KG1 (cell line): Measurements from ENCODE around the gene SYNPO2.

Experiments
- DNase-seq: peaks from one replicate; lab custom pipeline; 2025; lab: John Stamatoyannopoulos, UW

The SYNPO2 gene

DNA sequence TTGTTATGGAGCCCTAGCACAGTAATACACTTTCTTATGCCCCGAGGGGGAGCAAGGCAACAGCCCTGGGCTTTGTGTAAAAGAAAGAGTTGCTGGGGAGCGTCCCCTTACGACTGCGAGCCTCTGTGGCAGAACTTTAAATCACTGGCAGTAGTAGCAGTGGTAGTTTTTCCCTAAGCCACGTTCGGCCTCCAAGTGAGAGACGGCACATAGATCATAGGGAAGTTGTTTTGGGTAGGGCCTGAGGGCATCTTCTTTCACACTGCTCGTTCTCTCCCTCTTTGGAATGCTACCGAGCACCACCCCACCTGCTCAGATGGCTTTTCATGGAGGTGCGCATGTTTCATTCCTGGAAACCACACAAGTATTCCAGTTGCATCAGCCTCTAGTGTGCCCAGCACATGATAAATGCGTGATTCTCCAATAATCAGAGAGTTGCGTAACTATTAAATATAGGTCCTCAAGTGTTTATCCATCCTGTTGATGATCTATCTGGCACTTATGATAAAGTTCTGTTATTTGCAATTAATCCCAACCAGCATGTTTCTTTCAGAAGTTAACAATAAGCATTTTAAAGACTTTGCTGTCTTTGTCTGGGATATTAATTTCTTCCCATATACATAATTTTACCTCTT is 7.0 kb upstream of the SYNPO2 start:
- no peak for DNase-seq

DNA sequence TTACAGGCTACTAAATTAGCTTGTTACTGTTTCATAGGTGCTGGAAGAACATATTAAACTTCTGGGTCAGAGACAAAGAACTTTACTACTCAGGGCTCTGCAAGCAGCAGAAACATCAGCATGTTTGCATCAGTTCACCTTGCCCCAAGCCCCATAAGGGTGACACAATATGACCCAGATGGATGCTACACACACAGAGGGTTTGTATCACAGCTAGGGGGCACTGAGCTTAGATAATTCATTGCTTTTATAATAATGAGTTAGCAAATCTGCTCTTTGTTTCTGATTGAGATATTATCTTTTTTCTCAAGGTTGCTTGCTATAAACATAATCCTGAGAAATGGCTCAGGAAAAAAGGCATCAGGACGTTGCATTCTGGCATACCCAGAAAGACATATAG is 4.8 kb upstream of the SYNPO2 start:
- no peak for DNase-seq

DNA sequence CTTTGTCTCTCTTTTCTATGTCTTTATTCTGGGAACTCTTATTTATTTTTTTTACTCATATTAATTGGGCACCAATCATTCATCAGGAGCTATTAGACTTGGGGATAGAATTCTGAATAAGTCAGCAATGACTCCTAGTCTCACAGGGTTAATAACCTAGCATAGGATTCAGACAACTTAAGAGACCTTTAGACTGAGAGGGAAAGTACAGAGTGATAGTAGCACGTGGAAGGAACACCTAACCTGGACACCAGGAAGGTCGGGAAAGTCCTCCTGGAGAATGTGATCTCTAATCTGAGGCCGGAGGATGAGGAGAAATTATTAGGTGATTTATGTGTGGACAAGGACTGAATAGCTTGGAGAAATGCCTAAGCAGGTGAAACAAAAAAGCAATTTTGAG is 3.9 kb upstream of the SYNPO2 start:
- DNase-seq = no peak

DNA sequence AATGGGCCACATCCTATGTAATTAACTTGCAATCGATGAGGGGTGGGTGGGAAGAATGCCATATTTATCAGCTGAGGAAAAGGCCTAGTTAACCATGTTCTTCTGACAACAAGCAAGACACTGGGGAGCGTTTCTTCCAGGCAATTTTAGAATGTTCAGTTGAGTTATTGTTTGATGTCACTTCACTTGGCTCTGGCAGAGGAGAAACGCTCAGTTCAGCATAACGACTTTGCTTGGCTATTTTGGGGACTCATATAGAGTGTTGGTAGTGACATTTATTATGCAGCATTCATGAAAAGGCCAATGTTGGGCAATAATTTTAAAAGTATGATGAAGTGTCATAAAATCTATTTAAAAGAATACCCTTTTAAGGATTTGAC is 648 bp downstream of the SYNPO2 start:
- no peak for DNase-seq

DNA sequence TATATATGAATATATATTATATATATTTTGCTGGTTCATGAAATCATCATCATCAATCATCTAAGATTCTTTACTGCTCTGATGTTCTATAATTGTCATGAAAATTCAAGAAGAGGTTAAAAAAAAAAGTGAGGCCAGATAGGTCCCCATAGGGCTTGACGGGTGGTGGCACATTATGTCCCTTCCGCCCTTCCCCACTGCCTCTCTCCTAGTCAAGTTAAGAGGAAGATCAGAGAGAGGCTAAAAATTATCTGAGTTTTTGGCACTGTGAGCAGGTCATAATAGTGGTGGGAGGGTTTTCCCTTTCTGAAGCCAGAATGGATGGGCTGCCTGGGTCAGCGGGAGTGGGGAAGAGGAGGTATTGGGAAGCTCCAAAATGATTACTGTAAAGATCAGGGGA is 5.4 kb downstream of the SYNPO2 start:
- DNase-seq = no peak

- no peak for DNase-seq
Measured at GRCh38 chr4:118898221-118898620, 9.6 kb downstream of the SYNPO2 start.

DNA sequence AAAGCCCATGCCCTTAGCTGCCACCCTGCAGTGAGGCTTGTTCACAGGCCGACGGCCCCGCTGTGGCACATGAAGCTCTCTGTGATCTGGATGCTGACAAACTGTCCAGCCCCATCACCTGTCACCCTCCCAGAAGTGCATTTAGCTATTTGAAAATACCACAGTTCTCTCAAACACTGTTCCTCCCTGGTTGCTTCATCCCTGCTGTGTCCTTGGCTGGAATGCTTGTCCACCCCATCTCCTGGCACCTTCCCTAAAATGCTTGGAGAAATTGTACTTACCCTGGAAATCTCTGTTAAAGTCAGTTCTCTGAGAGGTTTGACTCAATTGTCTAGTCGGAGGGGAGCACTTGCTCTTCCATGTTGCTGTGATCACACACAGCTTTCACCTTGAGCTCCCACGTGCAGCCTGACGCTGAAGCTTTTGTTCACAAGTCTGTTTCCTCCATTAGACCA is 10.1 kb downstream of the SYNPO2 start:
- DNase-seq = no peak

GRCh38 chr4:118904418-118904817 is 15.8 kb downstream of the SYNPO2 start:
- no peak for DNase-seq

DNA sequence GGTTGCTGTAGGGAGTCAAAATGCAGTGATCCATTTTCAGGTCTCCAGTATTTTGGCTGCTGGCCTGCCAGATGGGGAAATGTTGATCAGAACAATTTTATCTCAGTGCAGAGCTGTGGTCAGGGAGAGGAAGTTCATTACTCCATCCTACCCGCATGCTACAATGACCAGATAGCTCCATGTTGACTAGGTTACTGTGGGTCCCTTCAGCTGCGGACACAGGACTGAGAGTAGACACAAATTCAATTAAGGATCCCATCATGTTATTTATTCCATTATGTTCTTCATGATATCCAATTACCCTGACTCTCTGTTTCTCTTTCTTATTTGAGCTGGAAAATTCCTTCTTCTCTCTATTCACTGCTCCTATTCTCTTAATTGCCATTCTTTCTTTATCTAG is 16.3 kb downstream of the SYNPO2 start:
- no peak for DNase-seq

DNA sequence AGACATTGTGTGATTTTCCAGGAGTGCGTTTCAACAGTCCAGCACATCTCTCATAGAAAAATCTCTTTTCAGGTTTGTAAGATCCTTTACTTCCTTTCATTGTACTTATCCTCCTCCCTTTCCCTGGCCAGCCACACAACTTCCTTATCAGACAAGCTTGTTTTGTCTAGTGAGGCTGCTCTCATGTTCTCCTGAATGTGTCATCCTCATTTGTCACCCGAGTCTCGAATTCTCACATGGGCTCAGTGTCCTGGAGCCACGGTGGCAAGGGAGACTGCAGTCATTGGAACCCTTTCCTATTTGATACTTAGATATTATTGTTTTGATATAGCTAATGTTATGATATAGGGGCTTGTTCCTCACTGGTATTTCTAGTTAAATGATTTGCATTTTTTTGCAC is 16.9 kb downstream of the SYNPO2 start:
- DNase-seq = no peak

DNA sequence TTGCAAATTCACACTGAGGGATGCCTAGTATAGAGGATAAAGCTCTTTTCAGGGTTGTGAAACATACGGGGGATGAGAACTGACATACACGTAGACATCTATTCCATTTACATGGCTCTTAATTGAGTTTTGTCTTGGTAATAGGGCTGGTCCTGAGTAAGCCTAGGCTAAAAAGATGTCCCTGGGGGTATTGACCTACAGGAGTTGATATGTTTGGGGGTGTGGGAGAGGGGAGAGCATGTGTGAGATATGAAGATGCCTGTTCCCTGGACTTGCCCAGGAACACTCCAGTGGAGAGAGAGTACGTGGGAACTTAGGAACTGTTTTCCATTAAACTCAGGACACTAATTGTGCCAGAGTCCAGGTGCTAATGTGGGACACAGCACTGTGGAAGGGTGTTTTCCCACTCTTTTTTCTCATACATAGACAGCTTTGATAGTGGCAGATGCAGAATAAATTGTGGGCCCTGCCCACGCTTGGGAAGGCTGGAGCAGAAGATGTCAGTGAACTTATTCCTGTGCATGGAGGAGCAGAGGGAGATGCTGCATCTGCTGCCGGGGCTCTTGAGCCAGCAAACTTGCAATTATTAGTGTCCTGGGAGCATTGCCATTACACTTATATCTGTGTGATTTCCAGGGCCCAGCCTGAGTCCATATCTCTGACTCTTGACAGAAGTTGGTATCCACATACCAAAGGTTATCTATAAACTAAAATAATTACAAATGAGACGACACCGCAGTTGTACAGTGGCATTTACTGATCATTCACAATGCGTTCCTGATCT is 20.7 kb downstream of the SYNPO2 start:
- no peak for DNase-seq

GRCh38 chr4:118910221-118910620 is 21.6 kb downstream of the SYNPO2 start:
- no peak for DNase-seq

DNA sequence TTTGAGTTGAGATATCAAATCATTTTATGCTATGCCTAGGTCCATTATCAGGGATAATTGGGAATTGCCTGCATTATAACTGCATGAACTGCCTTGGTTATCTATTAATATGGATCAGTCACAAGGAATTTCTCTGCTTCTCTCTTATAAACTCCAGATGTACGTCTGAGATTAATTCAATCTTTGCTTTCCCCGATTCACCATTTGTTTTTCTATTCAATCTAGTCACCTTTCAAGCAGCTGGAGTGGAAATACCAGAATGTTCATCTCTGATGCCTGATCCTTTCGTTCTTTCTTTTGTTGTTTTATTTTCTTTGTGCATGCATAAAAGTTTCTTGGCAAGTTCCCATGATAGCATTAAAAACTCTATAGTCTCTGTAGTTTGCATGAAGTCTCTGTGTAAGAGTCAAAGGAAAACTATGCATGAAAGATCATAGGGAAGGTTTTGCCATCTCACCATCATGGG is 22.6 kb downstream of the SYNPO2 start:
- DNase-seq = no peak

DNA sequence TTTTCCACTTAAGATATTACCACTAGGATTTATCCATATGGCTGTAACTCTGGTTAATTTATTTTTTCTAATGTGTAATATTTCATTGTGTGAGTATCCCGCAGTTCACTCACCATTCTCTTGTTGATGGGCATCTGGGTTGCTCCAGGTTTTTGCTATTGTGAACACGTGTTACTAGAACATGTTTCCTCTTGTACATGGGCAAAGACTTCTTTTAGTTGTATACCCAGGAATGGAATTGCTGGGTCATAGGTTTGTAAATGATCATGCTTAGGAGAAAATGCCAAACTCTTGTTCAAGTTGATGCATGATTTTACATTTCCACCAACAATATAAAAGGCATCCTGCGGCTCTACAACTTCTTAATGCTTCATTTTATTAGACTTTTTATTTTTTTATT is 26.8 kb downstream of the SYNPO2 start:
- DNase-seq = no peak

GRCh38 chr4:118916691-118917289 is 28.1 kb downstream of the SYNPO2 start:
- DNase-seq = no peak

GRCh38 chr4:118917582-118917981 is 28.9 kb downstream of the SYNPO2 start:
- no peak for DNase-seq

GRCh38 chr4:118918388-118918787 is 29.7 kb downstream of the SYNPO2 start:
- no peak for DNase-seq

DNA sequence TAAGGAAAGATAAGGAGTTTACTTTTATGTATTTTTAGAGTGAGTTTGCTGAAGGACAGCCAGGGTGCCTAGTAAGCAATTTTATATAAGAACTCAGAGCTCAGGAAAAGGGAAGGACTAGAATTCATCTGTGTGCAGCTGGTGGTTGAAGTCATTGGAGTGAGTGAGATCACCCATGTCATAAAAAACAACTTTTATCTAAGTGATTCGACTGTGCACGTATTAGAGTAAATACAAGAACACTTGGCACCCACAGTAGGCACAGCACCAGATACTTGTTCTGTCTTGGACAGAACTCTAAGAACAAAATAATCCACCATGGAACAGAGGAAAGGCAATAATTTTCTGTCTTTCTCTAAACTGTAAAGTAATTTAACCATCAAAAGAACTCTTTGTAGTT is 31.6 kb downstream of the SYNPO2 start:
- no peak for DNase-seq

DNA sequence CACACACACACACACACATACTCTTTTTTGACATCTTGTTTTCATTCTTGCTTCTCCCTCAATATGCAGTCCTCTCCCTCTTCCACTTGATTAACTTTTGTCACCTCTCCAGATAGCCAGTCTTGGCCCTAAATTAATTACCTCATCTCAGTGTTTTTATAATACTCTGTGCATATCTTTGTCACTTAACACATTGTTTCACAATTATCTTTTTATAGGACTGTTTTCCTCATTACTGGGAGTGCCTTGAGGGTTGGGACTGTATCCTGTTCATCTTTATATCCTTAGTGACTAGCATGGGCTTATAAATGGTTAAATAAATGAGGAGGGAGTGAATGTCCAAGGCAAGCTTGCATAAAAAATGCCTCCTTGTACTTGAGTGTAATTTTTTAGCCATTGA is 33.1 kb downstream of the SYNPO2 start:
- no peak for DNase-seq

- no peak for DNase-seq
Measured at GRCh38 chr4:118923891-118924290, 35.2 kb downstream of the SYNPO2 start.

GRCh38 chr4:118927974-118928373 is 39.3 kb downstream of the SYNPO2 start:
- DNase-seq = no peak

DNA sequence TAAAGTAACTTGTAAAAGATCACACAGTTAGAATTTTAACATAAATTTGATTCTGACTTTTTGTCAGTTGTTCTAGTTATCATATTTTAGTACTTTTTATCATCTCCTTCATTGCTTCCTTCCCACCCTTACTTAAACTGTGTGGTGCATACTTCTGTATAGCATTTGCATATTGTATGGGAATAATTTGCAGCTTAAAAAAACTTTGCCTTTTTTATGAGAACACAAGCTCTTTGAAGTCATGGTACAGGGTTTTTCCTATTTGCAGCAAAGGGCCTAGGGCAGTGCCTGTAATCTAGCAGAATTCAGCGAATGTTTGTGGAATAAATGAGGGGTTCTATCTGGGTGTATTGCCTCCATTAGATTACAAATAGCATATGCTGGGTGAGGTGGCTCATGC is 41.6 kb downstream of the SYNPO2 start:
- no peak for DNase-seq

DNA sequence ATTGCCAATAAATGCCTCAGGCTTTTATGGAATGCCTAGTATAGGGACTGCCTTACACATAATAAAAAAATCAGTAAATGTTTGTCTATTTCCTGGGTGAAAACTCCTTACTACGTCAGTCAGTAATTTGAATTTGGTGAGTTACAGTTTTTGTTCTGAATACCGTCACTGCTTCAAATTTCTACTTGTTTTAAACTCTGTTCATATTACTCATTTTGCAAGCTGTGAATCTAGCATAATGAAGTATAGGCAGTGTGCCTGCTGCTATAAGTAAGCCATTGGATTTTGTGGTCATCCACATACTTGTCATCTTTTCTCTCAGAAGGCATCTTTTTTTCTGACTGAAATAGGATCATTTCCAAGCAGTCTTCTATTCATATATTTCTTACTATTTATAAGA is 43.1 kb downstream of the SYNPO2 start:
- no peak for DNase-seq
